K562 (cell line): ENCODE measurements around the gene TUBA1A. TPM values are rescaled to one million over a fixed set of nuclear protein-coding genes. Genes with fewer than 3 reads are reported as not detected.

Experiments used
- ATAC-seq: fragments of 200-7000 bp; cut with Tn5 transposase; 3 replicates; pipeline ENCODE4 v1.9.1; 2020; ENCODE audit warnings: moderate library complexity
- BruUV-seq: library from RNA; stranded (reverse); fragments of 400-500 nt; replicated peaks from 2 replicates; lab custom pipeline; 2021; lab: Mats Ljungman, UMichigan
- CTCF ChIA-PET: fragments of 300-600 bp; formaldehyde crosslinking; extraction: SDS; loops from one replicate; lab custom pipeline; 2021; ENCODE audit warnings: low intra/inter-chr PET ratio; lab: Yijun Ruan, JAX
- POLR2A ChIA-PET: fragments of 300-600, 350-650 bp; sonication (Branson Sonifier 250); formaldehyde crosslinking; extraction: SDS; loops from one replicate; lab custom pipeline; 2021; ENCODE audit warnings: antibody characterized with exemption, inconsistent platforms; lab: Yijun Ruan, JAX
- DNase-seq, 4 experiments: peaks; one replicate each; pipeline versions ENCODE4 v3.0.0 to v3.0.0-alpha.2; 2011 to 2018; ENCODE audit warnings: low spot score in 3 of 4, mixed read lengths in 3 of 4; ENCODE audit errors: extremely low read depth in 1 of 4
- FAIRE-seq: peaks from 2 replicates; lab custom pipeline; 2011; peaks lifted over from hg19 to GRCh38; lab: Jason Lieb, UNC
- H2AFZ ChIP-seq: 2 replicates; pipeline ENCODE4 v1.6.0; 2011; ENCODE audit warnings: low read depth, low read length, control low read depth, inconsistent platforms
- H3K27ac ChIP-seq: fragments of 200-600 bp; 3 replicates; pipeline ENCODE4 v1.8.0; 2011; ENCODE audit warnings: low read depth, mild to moderate bottlenecking, control low read depth, inconsistent platforms, low read length, moderate library complexity, mixed read lengths; ENCODE audit errors: extremely low read depth
- H3K27me3 ChIP-seq, 2 experiments: fragments of 300-600 bp in 1 of 2; 2 replicates in 1 of 2; 3 replicates in 1 of 2; pipeline versions ENCODE4 v1.6.0 to v1.8.0; 2011; ENCODE audit warnings: inconsistent platforms in 2 of 2, low read length in 2 of 2, mild to moderate bottlenecking in 1 of 2, mixed read lengths in 1 of 2, moderate library complexity in 1 of 2; ENCODE audit not compliant: control insufficient read depth in 2 of 2, insufficient read depth in 2 of 2
- H3K36me3 ChIP-seq: fragments of 300-600 bp; 3 replicates; pipeline ENCODE4 v1.8.0; 2011; ENCODE audit warnings: mild to moderate bottlenecking, low read length, inconsistent platforms; ENCODE audit not compliant: control insufficient read depth, insufficient read depth
- H3K4me1 ChIP-seq, 2 experiments: fragments of 200-600 bp in 1 of 2; replicated peaks in 1 of 2; 2 replicates in 1 of 2; 3 replicates in 1 of 2; pipeline versions ENCODE4 v1.5.1 to v1.8.0; 2011; ENCODE audit warnings: inconsistent platforms in 2 of 2, low read length in 2 of 2, mild to moderate bottlenecking in 1 of 2, mixed read lengths in 1 of 2, moderate library complexity in 1 of 2; ENCODE audit not compliant: control insufficient read depth in 2 of 2, insufficient read depth in 2 of 2
- H3K4me2 ChIP-seq: 2 replicates; pipeline ENCODE4 v1.6.1; 2011; ENCODE audit warnings: low read length, control low read depth, inconsistent platforms, mixed read lengths; ENCODE audit not compliant: insufficient read depth
- H3K4me3 ChIP-seq: fragments of 200-600 bp; sonication (generic), shearing (Covaris generic); 2 replicates; pipeline ENCODE4 v1.5.1; 2016; ENCODE audit warnings: control low read depth, inconsistent platforms
- H3K79me2 ChIP-seq: fragments of 200-600 bp; 3 replicates; pipeline ENCODE4 v1.8.0; 2011; ENCODE audit warnings: low read length, inconsistent platforms; ENCODE audit not compliant: control insufficient read depth, insufficient read depth
- H3K9ac ChIP-seq, 2 experiments: 2 replicates each; pipeline versions ENCODE4 v1.6.0 to v1.6.1; 2011; ENCODE audit warnings: low read depth in 2 of 2, low read length in 2 of 2, control low read depth in 1 of 2, inconsistent platforms in 1 of 2, mild to moderate bottlenecking in 1 of 2, mixed read lengths in 1 of 2; ENCODE audit not compliant: insufficient read depth in 1 of 2
- H3K9me1 ChIP-seq: one replicate; pipeline ENCODE4 v1.6.0; 2011; ENCODE audit warnings: inconsistent platforms, mild to moderate bottlenecking, low read length, moderate library complexity; ENCODE audit not compliant: control insufficient read depth, insufficient read depth
- H3K9me3 ChIP-seq: replicated peaks from 2 replicates; pipeline ENCODE4 v1.5.1; 2011; ENCODE audit warnings: low read depth, low read length, inconsistent platforms; ENCODE audit not compliant: control insufficient read depth, insufficient read depth
- H4K20me1 ChIP-seq: replicated peaks from 2 replicates; pipeline ENCODE4 v1.6.1; 2011; ENCODE audit warnings: low read length, inconsistent platforms, mixed read lengths; ENCODE audit not compliant: control insufficient read depth, insufficient read depth
- CAMTA2 ChIP-seq: fragments of 250-450 bp; sonication (Bioruptor Pico); conservative IDR thresholded peaks from 2 replicates; pipeline ENCODE4 v1.5.1; 2022
- GABPB1 ChIP-seq: sonication (generic); formaldehyde crosslinking; IDR thresholded peaks from 2 replicates; pipeline ENCODE4 v1.8.0; 2022; ENCODE audit warnings: mild to moderate bottlenecking, missing genetic modification reagents
- ILK ChIP-seq: fragments of 450-650 bp; IDR thresholded peaks from 2 replicates; pipeline ENCODE4 v1.6.1; 2016; ENCODE audit warnings: missing genetic modification characterization, low read depth, mild to moderate bottlenecking, missing compliant biosample characterization, moderate library complexity, borderline replicate concordance
- PHF21A ChIP-seq: fragments of 450-650 bp; IDR thresholded peaks from 2 replicates; pipeline ENCODE4 v1.6.1; 2017; ENCODE audit warnings: low read depth, borderline replicate concordance
- RAD51 ChIP-seq: fragments of 450-650 bp; IDR thresholded peaks from 2 replicates; pipeline ENCODE4 v1.7.1; 2016; ENCODE audit warnings: low read depth, mild to moderate bottlenecking, borderline replicate concordance
- ZEB2 ChIP-seq: fragments of 450-650 bp; IDR thresholded peaks from 2 replicates; pipeline ENCODE4 v1.6.1; 2016
- whole genome bisulfite sequencing: fragments of 100-300 bp; shearing (Covaris generic); methylation state at CpG from one replicate; pipeline ENCODE4 v1.1.6; 2016; ENCODE audit warnings: low coverage, mixed read lengths; ENCODE audit not compliant: insufficient coverage; ENCODE audit errors: missing lambda C conversion rate; 5-methylcytosine and 5-hydroxymethylcytosine counted together
- in situ Hi-C: fragments of 300-500 bp; cut with MboI; formaldehyde crosslinking; loops from 4 replicates; pipeline ENCODE4 v1.15.0; 2018; ENCODE audit warnings: inconsistent platforms, mixed read lengths
- intact Hi-C: fragments of 100-400 bp; cut with micrococcal nuclease; formaldehyde crosslinking; loops from 2 replicates; pipeline ENCODE4 v1.14.2; 2022
- polyA plus RNA-seq, 8 experiments: library from polyadenylated mRNA; depleted of rRNA in 4 of 8; stranded (reverse) in 5 of 8; unstranded in 3 of 8; fragments of >200 nt; fragmentation: Nextera tagmentation in 2 of 8; fragmentation: Illumina TruSeq in 1 of 8; extraction: Ambion mirVana in 2 of 8; extraction: Trizol in 1 of 8; gene quantifications; 2 replicates each; pipeline versions ENCODE4 v1.2.1 to v1.2.3, GENCODE V29; 2011 to 2014; ENCODE audit warnings: inconsistent platforms in 1 of 8, missing spikeins in 1 of 8
- total RNA-seq, 7 experiments: library from RNA; depleted of rRNA in 6 of 7; stranded (reverse); fragments of >200 nt in 6 of 7; fragmentation: Illumina TruSeq in 2 of 7; extraction: Trizol in 2 of 7; gene quantifications; 2 replicates each; pipeline versions ENCODE4 v1.2.1 to v1.2.3, GENCODE V29; 2011 to 2021; ENCODE audit warnings: low replicate concordance in 1 of 7
- TF ChIP-seq, protein P1 (sequence below): sonication (generic); formaldehyde crosslinking; IDR thresholded peaks from 2 replicates; pipeline ENCODE4 v1.8.0; 2022; ENCODE audit warnings: missing genetic modification reagents, mild to moderate bottlenecking, moderate library complexity, borderline replicate concordance
- TF ChIP-seq, protein P2 (sequence below), 2 experiments: fragments of 450-650 bp; formaldehyde crosslinking in 1 of 2; IDR thresholded peaks; 2 replicates each; pipeline versions ENCODE4 v1.4.0 to v1.6.1; 2014 to 2020; ENCODE audit warnings: mild to moderate bottlenecking in 2 of 2, borderline replicate concordance in 1 of 2, low read depth in 1 of 2
- TF ChIP-seq, protein P3 (sequence below): fragments of 250-450 bp; sonication (Bioruptor Pico); IDR thresholded peaks from 2 replicates; pipeline ENCODE4 v1.8.0; 2021; ENCODE audit warnings: borderline replicate concordance, mild to moderate bottlenecking, moderate library complexity; ENCODE audit not compliant: poor library complexity, severe bottlenecking

TUBA1A gene
- total and polyA plus RNA-seq, 9 of the 15 experiments (the other 6 are each of a cell fraction or from before 2014, with no cell fraction given) = 7.4 to 45.1 (median 11.9) TPM

DNA sequence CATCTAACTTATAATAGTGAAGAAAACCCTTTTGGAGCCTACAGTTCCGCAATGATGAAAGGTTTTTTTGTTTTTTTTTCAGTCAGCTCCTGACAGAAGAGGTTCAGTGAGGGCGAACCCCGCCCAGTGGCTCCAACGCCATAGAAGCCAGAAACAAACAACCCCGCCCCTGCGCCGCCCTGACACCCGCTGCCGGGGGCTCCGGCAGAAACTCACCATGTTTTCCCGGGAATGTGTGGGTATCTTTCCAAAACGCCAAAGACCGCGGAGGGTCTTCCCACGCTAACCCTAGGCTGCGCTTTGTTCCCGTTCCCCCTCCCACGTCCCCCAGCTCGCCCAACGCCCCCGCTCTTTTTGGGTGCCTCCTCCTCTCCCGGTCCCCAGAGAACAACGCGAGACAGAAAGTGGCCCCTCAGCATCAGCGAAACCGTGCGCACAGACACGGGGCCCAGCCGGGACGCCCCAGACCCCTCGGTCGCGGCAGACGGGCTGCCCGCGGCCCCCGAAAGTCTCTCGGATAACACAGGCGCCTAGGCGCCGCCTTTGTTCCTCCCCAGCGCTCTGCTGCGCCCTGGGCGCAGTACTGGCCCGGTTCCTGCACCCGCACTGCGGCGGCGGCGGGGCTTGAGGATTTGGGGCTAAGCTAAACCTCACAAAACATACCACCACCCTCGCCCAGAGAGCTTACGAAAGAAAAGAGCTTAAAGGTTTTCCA is 522 bp downstream of the TUBA1A start:
- intact Hi-C loops = loop anchor here (2.0 kb wide), 3 partner anchors 28 to 58 kb away; partner anchors contain the start of gene TUBA1B
- FAIRE-seq = peak; percentile 70
- no peak for TF ChIP-seq GABPB1
- TF ChIP-seq, protein P1, sequence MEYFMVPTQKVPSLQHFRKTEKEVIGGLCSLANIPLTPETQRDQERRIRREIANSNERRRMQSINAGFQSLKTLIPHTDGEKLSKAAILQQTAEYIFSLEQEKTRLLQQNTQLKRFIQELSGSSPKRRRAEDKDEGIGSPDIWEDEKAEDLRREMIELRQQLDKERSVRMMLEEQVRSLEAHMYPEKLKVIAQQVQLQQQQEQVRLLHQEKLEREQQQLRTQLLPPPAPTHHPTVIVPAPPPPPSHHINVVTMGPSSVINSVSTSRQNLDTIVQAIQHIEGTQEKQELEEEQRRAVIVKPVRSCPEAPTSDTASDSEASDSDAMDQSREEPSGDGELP (CRISPR knock-in tag) = no peak
- peak; percentile 4; the same call in 1 of the 2 replicates for TF ChIP-seq RAD51
- no peak for TF ChIP-seq PHF21A
- TF ChIP-seq ILK (tag) = no peak
- TF ChIP-seq, protein P2, sequence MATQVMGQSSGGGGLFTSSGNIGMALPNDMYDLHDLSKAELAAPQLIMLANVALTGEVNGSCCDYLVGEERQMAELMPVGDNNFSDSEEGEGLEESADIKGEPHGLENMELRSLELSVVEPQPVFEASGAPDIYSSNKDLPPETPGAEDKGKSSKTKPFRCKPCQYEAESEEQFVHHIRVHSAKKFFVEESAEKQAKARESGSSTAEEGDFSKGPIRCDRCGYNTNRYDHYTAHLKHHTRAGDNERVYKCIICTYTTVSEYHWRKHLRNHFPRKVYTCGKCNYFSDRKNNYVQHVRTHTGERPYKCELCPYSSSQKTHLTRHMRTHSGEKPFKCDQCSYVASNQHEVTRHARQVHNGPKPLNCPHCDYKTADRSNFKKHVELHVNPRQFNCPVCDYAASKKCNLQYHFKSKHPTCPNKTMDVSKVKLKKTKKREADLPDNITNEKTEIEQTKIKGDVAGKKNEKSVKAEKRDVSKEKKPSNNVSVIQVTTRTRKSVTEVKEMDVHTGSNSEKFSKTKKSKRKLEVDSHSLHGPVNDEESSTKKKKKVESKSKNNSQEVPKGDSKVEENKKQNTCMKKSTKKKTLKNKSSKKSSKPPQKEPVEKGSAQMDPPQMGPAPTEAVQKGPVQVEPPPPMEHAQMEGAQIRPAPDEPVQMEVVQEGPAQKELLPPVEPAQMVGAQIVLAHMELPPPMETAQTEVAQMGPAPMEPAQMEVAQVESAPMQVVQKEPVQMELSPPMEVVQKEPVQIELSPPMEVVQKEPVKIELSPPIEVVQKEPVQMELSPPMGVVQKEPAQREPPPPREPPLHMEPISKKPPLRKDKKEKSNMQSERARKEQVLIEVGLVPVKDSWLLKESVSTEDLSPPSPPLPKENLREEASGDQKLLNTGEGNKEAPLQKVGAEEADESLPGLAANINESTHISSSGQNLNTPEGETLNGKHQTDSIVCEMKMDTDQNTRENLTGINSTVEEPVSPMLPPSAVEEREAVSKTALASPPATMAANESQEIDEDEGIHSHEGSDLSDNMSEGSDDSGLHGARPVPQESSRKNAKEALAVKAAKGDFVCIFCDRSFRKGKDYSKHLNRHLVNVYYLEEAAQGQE (IDR thresholded peaks at IDR 0.05; ENCODE audit: borderline replicate concordance) = no peak
- TF ChIP-seq, protein P2 (CRISPR knock-in tag; IDR thresholded peaks at IDR 0.05; ENCODE audit: low read depth) = no peak
- no peak for TF ChIP-seq ZEB2
- no peak for TF ChIP-seq CAMTA2 (CRISPR knock-in tag)
- TF ChIP-seq, protein P3, sequence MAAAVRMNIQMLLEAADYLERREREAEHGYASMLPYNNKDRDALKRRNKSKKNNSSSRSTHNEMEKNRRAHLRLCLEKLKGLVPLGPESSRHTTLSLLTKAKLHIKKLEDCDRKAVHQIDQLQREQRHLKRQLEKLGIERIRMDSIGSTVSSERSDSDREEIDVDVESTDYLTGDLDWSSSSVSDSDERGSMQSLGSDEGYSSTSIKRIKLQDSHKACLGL = no peak

More for the DNA sequence above, 522 bp downstream of the TUBA1A start:
- H3K4me1 ChIP-seq = peaks cover 3 to 16% of the 10 kb centered on the region in 2 experiments
- POLR2A ChIA-PET = interaction anchor here (0.6 to 2.6 kb wide), 13 partner anchors 9 to 741 kb away, joined by 3 to 19 read pairs (median 3); partner anchors contain the start of gene TUBA1B
- CTCF ChIA-PET = no interaction called here
- no peaks in the 10 kb centered on the region for H3K9me1 ChIP-seq
- H3K4me3 ChIP-seq = peak overlapping the region; percentile 86
- no peaks in the 10 kb centered on the region for H3K9me3 ChIP-seq
- no peaks in the 10 kb centered on the region for H3K79me2 ChIP-seq
- H3K27me3 ChIP-seq = no peaks in the 10 kb centered on the region
- H4K20me1 ChIP-seq = no peaks in the 10 kb centered on the region
- WGBS = under 1% methylated on average over 52 of the region's 52 CpGs
- peak overlapping the region; percentile 92 for H2AFZ ChIP-seq
- in situ Hi-C loops = no loop called here
- BruUV-seq = TSS peak; percentile 67
- no peaks in the 10 kb centered on the region for H3K36me3 ChIP-seq
- peak; percentile 92 for ATAC-seq
- DNase-seq = peak; percentile 59 to 80 (median 66)
- peak overlapping the region; percentile 55 to 90 for H3K9ac ChIP-seq
- H3K4me2 ChIP-seq = peak overlapping the region; percentile 84
- peak overlapping the region; percentile 37; the same call in 2 of the 3 replicates for H3K27ac ChIP-seq
